ENCODE results near the gene JOSD1. TPM values are rescaled to one million over a fixed set of nuclear protein-coding genes. Genes with fewer than 3 reads are reported as not detected.

The JOSD1 gene
- 43.3 and 44.5 TPM in 2 replicates for total RNA-seq (2014; rRNA removed; shearing (Covaris generic))

DNA sequence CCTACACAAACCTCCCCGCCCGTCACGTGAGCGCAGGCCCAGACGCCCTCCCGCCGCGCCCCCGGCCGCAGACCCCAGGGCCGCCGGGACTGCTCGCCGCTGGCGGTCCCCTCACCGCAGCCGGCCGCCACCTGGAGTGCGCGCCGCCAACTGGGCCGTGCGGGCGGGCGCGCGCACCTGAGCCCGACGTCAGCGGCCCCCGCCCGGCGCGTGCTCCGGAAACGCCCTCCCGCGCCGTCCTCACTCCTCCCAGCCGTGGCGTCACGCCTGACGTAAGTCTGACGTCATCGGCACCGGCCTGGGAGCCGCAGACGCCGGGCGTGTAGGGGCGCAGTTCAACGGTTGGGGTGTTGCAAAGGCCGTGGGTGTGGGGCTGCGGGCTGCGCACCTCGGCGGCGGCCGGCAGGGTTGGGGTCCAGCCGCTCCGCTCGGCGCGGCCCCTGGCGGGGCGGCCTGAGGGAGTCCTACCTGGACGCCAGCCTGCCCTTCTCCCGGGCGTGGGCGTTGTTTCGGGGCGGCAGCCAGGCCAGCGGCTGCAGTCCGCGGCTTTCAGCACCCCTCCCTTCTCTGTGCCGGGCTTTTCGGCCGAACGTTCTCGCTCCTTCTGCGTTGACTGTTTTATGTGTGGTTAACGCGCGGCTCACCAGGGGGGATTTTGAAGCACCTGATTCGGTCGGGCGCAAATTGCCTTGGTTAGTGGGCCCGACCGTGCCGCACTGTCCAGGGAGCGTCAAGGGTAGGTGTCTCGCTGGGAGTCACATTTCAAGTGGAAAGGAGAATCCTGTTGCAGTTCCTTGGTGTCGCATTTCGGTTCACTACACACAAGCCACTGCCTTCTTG lies at the start of gene JOSD1:
Gene JOSD1, minus strand, starts transcription at position 155 of the 840 bp plus-strand sequence. CDS start 956 bp downstream, outside the sequence.
- peak; percentile 63 for DNase-seq (ENCODE audit: low spot score)

DNA sequence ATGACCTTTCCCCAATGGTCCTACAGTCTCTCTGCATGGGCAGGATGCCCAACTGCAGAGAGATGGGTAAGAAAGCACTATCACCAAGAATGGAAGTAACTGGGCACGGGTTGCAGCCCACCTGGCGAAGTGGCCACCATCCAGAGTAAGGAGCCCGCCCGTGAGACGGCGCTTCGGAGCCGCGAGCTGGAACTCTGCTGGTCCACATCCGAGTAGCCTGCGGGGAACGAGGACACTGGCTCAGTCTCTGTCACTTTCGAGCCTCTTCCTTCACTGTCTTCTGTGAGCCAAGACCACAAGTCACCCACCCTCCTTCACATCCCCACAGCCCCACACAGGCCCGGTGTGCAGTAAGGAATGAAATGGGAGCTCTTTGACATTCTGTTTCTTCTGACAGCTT lies 49.4 kb upstream of the JOSD1 start:
- DNase-seq (ENCODE audit: low spot score) = no peak

DNA sequence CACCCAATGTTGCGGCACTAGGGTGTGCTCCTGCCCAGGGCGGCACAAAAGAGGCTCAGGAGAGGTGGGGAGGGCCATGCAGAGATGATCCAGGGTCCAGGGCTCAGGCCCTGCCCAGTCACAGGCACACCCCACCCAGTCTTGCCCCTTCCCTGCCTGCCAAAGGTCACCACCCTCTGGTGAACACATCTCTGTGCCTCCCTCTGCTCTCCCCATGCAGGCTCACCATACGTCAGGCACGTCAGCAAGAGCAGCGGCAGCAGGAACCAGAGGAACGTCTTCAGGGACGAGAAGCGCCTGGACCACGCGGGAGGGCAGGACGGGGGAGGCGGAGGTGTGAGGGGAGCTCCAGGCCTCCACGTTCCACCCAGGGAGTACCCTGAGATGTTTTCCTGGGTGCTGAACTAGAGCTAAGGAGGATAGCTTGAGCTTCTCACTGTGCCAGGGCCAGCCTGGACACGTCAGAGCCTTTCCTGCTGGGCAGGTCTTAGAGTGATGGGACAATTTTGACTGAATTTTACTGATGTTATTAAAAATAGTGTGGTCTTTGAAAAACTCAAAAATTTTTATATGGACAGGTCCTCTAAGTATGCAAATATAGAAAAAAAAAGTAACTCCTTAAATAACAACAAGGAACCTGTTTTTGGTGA lies 47.9 kb upstream of the JOSD1 start:
- no peak for DNase-seq (ENCODE audit: low spot score)

DNA sequence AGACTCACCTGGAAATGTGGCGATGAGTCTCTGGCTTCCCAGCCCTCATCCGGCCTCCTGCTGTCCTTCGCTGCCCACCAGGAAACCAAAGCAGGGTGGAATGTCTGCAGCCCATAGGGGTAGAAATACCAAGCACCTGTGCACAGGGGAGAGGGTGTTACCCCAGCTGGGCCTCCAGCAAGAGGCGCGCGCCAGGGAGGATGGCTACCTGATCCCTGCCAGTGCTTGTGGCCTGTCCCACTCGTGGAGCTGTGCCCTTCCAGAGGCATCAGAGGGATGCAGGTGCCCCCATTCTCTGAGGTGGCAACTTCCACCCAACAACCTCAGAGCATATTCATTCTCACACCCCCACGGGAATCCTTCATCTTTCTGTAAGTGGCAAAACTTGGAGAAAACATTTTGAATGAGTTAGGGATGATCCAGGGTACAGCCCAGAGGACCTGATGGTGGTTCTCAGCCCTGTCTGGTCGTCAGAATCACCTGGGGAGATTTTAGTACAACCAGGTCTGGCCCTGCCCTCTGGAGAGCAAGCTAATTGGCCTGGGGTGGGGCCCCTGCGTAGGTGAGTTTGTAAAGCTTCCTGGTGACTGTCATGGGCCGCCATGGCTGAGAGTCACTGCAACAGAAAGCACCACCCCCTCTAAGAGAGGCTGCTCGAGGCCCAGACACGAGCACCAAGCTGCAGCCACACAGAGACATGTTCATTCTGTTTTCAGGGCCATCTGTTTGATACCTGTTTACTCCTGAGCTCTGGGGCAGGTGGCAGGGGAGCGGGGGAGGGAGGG lies 45.1 kb upstream of the JOSD1 start:
- no peak for DNase-seq (ENCODE audit: low spot score)

DNA sequence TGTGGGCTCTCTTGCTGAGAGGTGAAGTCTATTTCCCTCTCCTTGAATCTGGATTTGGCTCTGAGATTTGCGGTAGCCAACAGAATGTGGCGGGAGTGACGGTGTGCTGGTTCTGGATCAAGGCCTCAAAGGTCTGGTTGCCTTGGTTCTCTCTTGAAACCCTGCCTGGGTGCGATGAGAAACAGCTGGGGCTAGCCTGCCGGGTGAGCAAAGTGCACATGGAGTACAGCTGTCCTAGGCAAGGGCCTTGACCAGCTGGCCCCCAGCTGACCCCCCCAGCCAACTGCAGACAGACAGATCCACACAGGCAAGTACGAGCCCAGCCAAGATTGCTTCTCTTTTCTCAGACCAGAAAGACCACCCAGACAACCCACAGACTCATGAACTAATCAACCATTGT lies 44.2 kb upstream of the JOSD1 start:
- DNase-seq (ENCODE audit: low spot score) = no peak

DNA sequence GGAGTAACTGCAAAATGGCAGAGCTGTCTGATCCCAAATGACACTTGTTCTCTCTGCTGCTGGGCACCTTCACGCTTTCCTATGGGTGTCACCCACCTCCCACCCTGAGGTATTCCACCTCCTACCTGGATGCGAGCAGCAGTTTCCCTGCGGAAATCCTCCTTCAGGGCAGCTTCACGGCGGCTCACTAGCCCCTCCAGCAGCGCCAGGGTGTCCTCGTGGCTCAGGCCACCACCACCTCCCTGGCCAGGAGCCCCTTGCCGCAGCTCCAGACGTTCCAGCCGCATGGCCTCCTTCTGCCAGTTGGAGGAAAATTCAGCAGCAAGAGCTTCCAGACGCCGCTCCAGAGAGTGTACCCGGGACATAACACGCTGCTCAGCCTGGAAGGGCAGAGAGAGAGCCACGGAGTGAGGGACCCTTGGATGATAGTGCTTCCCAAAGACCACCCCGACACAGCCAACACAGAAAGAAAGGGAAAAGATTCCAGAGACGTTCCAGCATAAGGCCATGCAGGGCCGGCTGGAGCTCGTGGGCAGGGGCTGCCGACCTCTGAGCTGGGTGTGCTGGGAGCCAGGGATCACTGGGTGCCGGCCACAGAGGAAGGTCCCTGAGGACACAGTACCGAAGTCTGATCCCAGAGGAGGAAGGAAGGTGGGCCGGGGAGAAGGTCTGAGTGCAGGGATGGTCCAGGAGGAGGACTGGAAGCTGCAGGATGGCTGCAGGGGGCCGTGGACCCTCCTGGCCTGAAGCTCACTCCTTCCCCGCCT lies 41.6 kb upstream of the JOSD1 start:
- DNase-seq (ENCODE audit: low spot score) = no peak

DNA sequence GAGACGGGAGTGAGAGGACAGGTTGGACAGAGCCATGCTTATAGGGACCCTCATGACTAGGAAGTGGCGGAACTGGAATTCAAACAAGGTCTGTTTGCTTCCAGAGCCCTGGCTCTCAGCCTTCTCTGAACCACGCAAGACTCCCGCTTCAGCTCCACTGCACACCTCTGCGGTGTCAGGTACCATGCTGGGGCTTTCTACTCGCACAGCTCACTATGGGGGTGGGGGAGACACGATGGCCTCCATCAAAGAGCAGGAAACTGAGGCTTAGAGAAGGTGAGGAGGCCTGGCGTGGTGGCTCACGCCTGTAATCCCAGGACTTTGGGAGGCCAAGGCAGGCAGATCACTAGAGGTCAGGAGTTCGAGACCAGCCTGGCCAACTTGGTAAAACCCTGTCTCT lies 40.8 kb upstream of the JOSD1 start:
- DNase-seq (ENCODE audit: low spot score) = no peak

DNA sequence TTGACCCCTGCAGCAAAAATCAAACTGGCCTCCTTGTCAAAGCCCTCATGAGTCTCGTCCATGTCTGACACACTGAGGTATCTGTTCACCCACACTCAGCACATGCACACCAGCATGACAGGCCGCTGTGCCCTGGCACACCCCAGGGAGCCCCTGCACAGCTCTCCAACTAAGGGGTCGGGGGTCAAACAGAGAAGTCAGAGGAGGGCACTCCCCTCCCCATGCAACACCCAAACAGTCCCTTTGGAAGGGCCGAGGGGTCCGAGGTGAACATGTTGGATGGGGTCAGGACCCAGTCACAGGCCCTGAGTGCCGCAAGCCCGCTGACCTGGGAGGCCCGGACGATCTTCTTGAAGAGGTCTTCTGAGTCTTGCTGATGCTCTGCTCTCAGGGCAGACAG lies 40.4 kb upstream of the JOSD1 start:
- no peak for DNase-seq (ENCODE audit: low spot score)

DNA sequence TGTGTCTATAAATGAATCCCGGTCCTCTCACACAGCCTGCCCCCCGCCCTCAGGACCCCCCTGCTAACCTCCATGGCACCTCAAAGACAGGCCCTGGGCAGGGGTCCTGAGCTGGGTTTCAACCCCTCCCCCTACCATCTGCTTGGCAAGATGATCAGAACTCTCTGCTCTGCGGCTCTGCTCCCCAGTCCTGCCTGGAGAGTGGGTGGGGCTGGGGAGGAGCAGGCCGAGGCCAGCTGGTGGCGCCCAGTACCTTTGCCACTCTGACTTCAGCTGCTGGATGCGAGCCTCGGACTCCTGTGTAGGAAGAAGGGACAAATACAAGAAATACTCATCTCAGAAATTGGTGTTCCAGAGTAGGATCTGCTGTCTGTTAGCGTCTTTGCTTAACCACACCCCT lies 40.0 kb upstream of the JOSD1 start:
- no peak for DNase-seq (ENCODE audit: low spot score)

DNA sequence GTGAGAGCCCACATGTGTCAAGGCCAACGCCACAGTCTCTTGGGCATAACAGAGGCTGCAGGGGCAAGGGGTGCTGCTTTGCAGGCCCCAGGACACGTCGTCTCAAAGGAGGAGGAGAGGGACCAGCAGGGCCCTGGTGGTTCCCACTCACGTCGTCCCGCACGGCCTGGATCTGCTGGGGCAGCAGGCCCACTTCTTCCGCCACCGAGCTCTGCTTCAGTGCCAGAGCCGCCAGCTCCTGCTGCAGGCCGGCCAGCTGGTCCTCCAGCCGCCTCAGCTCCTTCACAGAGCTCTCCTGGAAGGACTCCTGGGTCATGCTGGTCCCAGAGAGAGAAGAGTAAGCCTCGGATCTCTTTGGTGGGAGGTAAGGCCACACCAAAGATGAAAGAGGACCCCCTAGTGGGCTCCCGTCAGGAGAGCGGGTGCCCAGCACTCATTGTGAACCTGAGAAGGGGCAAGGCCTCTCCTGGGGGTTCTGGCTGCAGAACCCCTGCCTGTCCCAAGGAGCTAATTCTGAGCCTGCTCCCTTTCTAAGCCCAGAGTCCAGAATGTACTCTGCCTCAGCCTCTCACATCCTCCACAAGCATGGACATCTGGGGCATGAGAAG lies 39.5 kb upstream of the JOSD1 start:
- DNase-seq (ENCODE audit: low spot score) = no peak

DNA sequence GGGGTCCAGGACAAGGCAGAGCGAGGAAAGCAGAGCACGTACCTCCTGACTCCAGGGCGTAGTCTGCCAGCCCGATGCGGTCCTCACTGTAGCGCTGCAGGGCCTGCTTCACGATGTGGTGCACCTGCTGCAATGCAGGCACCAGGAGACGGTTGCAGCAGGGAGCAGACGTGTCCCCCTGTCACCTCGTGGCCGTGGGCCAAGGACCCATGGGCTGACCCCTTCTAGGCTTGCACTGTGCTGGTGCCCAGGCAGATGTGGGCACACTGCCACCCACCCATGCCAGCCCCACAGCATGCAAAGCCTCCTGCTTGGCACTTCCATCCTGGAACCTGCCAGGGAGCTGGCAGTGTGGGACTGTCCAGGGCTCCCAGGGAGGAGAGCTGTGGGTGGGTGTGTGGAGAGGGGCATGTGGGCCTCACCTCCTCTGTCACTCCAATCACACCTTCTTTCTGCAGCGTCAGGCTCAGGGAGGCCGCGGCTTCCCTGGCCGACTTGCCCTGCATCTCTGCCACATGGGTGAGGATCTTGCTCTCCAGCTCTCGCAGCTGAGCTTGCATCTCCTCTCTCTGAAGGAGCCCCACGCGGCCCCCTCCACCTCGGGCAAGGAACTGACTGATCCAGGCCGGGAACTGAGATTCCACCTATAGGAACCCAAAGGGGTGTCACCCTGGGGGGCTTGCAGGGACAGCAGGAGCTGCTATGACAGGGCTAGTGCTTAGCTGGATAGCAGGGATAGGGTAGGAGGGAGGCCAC lies 38.7 kb upstream of the JOSD1 start:
- DNase-seq (ENCODE audit: low spot score) = no peak

DNA sequence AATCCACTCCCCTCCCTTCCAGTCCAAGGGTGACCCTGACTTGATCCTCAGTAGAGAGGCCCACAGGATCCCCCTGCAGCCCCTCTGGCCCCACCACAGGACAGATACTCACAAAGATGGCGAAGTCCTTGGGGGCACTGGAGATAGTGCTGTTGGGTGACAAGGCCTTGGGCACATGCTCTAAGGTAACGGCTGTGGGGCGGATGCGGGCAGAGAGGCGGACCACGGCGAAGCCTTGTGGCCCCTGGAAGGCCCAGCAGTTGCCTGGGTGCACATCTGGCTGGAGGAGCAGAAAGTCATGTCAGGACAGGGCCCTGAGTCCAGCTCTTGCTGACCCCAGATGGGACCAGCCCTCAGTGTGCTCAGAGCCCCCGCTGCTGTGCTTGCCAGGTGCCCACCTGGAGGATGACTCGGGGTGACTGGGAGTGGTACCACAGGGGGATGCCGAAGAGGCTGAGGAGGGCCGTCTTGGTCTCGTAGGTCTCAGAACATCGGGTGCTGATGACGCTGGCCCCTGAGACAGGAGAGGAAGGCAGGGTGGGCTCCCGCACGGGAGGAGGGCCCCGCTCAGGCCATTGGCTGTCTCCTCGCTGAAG lies 37.8 kb upstream of the JOSD1 start:
- no peak for DNase-seq (ENCODE audit: low spot score)

DNA sequence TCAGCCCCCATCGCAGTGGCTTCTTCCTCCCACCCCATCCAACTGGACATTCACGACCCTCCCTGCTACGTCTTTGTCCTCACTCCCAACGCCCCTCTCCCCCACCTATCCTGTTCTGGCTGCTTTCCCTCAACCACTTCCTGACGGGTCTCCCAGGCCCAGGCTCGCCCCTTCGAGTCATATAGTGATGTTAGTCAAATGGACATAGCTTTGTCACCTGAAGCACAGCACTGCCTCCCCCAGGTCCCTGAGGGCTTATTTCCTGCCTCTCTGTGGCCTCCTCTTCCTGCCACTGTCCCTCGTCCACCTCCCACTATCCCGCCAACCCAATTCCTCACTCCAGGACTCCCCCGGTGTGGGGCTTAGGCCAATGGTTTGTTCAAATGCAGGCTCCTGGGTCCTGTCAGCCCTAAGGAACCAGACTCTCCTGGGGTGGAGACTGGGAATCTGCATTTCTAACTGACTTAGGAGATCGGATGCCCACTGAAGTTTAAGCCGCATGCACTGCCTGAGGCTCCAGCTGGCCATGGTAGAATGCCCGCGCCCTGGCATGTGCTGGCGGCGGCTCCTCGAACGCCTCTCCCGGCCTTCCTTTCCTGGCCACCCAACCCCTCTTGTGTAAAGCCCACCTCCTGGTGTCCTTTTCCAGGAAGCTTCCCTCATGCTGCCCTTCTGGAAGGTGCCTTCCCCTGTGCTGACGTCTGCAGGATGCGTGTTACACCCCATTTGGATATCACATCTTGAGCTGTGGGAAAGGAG lies 36.7 kb upstream of the JOSD1 start:
- DNase-seq (ENCODE audit: low spot score) = peak; percentile 28

DNA sequence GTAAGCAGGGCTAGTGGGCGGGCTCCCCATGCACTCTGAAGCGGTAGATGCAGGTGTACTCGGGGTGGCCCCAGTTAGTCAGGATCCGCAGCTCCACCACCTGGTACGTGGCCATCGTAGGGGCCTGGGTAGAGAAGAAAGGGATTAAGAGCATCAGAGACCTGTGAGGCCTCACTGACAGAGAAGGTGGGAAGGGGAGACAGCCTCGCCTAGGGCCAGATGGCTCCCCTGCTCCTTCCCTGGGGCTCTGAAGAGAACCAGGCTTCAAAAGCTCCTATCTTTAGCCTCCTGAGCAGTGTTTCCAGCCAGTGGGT lies 35.5 kb upstream of the JOSD1 start:
- no peak for DNase-seq (ENCODE audit: low spot score)

DNA sequence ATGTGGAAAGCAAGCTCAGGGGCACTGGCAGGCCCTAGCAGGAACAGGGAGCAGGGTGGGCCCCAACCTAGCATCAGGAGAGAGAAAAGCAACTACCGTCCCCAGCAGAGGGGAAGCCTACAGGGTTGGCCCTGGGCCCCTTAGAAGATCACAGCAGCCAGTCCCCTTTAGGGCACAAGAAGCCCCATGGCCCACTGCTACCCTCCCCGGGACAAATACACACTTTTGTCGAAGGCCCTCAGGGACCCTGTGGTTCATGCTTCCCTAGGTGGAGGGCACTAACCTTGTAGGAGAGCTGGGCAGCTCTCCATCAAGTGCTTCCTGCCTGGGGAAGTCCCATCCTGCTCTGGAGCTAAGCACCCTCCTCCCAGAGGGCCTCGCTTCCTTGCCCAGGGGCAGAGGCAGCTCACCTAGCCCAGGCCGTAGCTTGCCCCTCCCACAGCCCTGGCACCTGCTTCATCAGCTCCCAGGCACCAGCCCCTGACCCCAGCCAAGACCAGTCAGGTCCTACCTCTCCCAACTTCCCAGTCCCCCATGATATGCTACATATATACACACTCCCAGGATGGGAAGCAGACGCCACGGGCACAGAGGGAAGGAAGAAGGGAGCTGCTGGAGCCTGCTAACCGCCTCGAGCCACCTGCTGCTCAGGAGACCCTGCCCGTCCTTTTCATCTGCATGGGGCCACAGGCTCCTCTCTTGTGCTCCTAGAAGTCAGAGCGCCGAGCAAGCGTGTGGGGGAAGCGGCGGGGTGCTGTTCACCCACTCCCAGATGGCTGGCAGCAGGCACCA lies 34.9 kb upstream of the JOSD1 start:
- DNase-seq (ENCODE audit: low spot score) = no peak

DNA sequence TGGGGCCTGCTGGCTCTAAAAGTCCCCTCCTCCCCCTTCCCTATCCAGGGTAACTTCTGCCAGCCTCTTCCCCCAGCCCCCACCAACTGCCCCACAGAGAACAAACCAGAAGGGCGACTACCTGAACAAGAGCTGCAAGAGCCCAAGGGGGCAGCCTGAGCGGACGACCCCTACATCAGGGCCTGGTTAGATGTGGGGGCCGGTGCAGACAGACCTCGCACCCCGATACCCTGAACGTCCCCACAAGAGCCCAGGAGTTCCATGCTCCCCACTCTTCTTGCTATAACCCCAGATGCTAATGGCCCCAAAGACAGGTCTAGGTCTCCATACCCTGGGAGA lies 34.4 kb upstream of the JOSD1 start:
- no peak for DNase-seq (ENCODE audit: low spot score)

DNA sequence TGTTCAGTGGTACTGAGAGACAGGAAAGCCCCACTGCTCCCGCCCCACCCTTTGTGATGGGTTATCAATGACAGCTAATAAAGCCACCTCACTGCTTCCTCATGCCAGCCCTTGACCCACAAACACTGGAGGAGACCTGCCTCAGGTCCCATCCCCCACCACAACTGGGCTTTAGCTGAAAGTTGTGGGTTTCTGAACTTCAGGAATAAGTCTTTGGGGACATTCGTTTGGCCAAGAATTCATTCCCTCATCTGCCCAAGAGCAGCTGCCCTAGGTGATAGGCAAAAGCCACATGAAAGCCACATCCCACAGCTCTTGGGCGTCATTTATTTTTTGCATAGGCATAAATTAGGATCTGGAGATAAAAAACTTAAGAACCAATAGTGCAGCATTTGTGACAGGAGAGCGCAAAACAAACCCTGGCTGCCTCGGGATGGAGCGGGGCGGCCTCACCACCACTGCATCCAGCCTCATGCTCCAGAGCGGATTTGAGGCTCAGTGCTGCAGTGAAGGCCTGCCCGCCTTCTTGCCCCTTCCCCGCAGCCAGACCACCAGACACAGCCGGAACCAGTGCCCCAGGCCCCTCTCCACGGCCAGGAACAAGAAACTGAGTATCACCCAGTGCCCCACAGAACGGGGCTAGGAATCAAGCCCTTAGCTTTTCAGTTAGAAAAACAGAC lies 33.8 kb upstream of the JOSD1 start:
- DNase-seq (ENCODE audit: low spot score) = no peak

DNA sequence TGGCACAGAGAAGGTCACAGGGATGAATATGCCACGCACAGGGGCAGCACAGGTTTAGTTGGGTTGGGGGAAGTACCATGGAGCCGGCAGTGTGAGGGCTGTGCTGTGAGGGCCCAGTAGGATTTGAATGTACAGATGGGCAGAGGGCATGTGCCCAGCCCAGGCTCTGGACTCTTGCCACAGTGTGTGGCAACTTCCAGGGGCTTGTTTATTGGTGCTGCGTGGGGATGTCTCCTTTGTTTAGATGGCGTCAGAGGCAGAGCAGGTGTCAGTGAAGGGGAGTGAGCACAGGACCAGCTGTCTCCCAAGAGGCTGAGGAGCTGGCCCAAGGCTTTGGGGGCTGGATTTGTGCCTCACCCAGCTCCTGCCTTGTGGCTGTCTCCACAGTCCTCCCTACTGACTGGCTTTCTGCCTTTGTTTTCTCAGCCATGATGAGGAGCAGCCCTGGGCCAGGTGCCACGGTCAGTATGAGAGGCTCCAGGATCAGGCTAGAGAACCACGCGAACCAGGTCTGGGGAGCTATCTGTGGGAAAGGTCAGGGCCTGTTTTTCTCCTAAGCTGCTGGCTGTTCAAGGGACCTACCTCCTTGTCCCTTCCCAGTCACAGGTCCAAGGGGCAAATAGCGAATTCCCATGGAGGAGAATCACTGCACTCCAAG lies 33.1 kb upstream of the JOSD1 start:
- no peak for DNase-seq (ENCODE audit: low spot score)

Measured in A172 (cell line).